Measurements from ENCODE around the gene THRSP.

GRCh38 chr11:78015878-78016277, 47.8 kb upstream of the THRSP start:
- no peak for TF ChIP-seq POLR2AphosphoS5 (IDR thresholded peaks at IDR 0.05)
- no peak for TF ChIP-seq POLR2A (IDR thresholded peaks at IDR 0.05)
- no peak for TF ChIP-seq CTCF (IDR thresholded peaks at IDR 0.05)
- TF ChIP-seq EP300 (IDR thresholded peaks at IDR 0.05) = no peak

Data from stomach (tissue), 4 donors.